SK-N-SH treated with all-trans-retinoic acid at 6 μM for 48 hours (cell line): Measurements from ENCODE around the gene CIBAR2.

ENCODE experiments used
- ESRRG ChIP-seq: fragments of 250-450 bp; sonication (Bioruptor Pico); IDR thresholded peaks from 2 replicates; pipeline ENCODE4 v1.6.1; 2021; ENCODE audit warnings: mild to moderate bottlenecking
- ZNF565 ChIP-seq: fragments of 450-650 bp; formaldehyde crosslinking; conservative IDR thresholded peaks from 2 replicates; pipeline ENCODE4 v1.5.0; 2020; ENCODE audit warnings: low read depth, mild to moderate bottlenecking, moderate library complexity

GRCh38 chr16:85094176-85094805 is 18.0 kb downstream of the CIBAR2 start:
- TF ChIP-seq ESRRG (CRISPR knock-in tag) (no peak), ZNF565 (CRISPR knock-in tag) (no peak)
